HG02973 (cell line): Measurements from ENCODE around the gene NFE2L3.
"Not testable (repeated sequence)": the region's sequence is repeated elsewhere in the genome, so short reads cannot be mapped to it uniquely, and the experiment has no call there.

Experiments used
- ATAC-seq: cut with Tn5 transposase; IDR thresholded peaks from one replicate; pipeline ENCODE4 v1.9.1; 2021; ENCODE audit warnings: moderate library complexity; ENCODE audit not compliant: unreplicated experiment

The NFE2L3 gene

GRCh38 chr7:26151953-26152781 is at the start of gene NFE2L3:
TSS of gene NFE2L3 (plus strand) at chr7:26152198. CDS start at chr7:26152499, 301 bp downstream.
- peak; percentile 59 for ATAC-seq

GRCh38 chr7:26103596-26103995 is 48.4 kb upstream of the NFE2L3 start:
- ATAC-seq, result no peak

DNA sequence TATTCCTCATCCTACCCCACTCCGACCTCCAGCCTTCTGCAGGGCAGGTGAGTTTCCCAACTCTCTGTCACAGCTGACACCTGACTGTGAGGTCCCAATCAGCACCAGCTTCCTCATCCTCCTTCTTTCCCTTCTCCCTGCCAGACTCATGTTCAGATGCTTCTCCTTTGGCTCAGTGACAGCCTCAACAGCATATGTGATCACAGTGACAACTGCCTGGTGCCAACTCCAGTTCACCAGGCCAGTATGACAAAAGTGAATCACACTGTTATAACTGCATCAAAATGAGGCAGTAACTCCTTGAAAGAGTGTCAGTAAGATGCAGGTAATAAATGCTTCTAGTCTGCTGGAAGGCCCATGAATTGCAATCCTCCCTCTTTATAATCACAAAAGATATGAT is 46.8 kb upstream of the NFE2L3 start:
- ATAC-seq, result no peak

DNA sequence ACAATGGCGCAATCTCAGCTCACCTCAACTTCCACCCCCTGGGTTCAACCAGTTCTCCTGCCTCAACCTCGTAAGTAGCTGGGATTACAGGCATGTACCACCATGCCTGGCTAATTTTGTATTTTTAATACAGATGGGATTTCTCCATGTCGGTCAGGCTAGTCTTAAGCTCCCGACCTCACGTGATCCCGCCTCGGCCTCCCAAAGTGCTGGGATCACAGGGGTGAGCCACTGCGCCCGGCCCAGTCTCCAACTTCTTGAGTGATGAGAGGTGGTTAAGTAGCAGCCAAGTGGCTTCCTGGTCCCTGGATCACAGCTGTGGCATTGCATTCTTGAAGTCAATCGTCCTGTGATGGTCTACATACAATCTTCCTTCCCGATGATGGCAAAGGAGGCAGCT is 46.1 kb upstream of the NFE2L3 start:
- ATAC-seq, result no peak

DNA sequence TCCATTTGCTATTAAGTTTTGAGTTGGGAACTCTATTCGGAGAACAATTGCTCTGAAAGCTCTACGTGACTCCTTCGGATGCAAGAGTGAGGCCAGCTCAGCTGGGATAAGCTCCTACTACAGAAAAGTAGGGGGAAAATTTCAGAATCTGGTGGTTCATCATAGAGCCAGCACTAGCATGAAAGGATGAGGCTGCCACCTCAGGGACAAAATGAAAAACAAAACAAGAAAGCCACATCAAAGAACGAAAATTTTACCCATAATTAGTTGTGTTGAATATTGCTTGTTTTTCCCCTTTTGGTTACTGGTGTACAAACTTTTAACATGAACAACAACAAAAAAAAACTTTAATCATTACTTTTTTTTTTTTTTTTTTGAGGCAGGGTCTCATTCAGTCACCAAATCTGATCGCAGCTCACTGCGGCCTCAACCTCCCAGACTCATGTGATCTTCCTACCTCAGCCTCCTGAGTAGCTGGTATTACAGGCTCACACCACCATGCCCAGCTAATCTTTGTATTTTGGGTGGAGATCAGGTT is 39.7 kb upstream of the NFE2L3 start:
- ATAC-seq, result no peak

GRCh38 chr7:26115650-26116049 is 36.3 kb upstream of the NFE2L3 start:
- no peak for ATAC-seq

DNA sequence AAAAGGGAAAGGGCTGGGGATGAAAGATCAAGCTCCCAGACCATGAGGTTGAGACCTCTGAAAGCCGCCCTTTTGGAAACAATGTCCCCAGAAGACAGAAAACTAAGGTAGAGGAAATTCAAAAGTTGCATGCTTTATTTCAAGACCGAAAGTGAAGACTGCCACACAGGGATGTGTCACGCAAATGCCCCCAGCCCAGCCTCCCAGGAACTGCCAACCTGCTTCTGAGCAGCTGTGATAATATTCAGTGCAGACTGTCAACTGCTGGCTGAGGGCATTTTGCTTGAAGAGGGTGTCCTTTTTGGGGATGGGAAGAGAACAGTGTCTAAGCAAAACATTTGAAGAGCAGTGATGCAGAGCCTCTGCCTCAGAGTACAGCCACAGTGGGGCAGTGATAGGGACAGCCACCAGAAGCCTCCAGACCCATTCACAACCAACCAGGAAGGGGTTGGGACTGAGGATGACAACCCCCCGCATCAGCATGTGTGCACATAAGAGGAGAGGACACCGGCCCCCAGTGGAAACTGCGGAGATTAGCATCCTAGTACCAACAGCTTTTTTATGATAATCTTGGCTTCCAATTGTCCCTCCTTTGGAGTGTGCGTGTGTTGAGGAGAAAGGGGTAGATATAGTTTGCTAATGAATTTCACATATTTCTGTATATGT is 34.7 kb upstream of the NFE2L3 start:
- ATAC-seq, result no peak

DNA sequence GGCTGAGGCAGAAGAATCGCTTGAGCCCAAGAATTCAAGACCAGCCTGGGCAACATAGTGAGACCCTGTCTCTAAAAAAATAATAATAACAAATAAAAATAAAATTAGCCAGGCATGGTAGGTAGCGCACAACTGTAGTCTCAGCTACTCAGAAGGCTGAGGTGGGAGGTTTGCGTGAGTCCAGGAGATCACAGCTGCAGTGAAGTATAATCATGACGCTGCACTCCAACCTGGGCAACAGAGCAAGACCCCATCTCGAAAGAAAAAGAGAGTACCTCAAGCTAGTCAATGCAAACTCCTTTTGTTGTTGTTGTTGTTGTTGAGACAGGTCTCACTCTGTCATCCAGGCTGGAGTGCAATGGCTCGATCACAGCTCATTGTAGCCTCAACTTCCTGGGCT is 34.0 kb upstream of the NFE2L3 start:
- no peak for ATAC-seq

DNA sequence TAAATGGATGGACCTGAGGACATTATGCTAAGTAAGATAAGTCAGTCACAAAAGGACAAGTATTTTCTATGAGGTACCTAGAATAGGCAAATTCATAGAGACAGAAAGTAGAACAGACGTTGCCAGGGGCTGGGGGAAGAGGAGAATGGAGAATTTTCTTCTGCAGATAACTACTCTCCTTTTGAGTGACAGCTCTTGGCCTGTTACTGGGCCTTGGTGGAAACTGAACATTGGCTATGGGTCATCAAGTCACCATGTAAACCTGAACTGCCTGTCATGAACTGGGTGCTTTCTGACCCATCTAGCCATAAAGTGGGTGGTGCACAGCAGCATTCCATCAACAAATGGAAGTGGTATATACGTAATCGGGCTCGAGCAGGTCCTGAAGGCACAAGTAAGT is 29.3 kb upstream of the NFE2L3 start:
- no peak for ATAC-seq

GRCh38 chr7:26124775-26125174 is 27.2 kb upstream of the NFE2L3 start:
- not testable (repeated sequence) for ATAC-seq

- ATAC-seq, result no peak
Observed at GRCh38 chr7:26127411-26127810, 24.6 kb upstream of the NFE2L3 start.

DNA sequence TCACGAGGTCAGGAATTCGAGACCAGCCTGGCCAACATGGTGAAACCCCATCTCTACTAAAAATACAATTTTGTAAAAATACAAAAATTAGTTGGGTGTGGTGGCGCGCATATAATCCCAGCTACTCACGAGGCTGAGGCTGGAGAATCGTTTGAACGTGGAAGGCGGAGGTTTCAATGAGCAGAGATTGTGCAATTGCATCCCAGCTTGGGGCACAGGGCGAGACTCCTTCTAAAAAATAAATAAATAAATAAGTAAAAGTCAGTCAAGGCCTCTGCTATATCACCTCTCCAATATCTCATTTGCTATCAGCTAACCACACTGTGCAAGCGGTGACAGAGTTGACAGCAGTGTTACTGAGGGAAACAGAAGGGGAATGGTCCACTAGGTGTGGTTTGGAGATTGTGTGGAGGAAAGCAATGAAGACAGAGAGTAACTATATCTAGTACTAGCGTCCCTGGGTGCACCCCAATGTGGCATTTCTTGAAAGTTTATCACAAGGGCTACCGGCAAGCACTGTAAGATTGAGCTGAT is 20.9 kb upstream of the NFE2L3 start:
- ATAC-seq, result no peak

GRCh38 chr7:26135076-26135475 is 16.9 kb upstream of the NFE2L3 start:
- no peak for ATAC-seq

GRCh38 chr7:26135551-26135950 is 16.4 kb upstream of the NFE2L3 start:
- ATAC-seq, result no peak

GRCh38 chr7:26136831-26137230 is 15.2 kb upstream of the NFE2L3 start:
- no peak for ATAC-seq

DNA sequence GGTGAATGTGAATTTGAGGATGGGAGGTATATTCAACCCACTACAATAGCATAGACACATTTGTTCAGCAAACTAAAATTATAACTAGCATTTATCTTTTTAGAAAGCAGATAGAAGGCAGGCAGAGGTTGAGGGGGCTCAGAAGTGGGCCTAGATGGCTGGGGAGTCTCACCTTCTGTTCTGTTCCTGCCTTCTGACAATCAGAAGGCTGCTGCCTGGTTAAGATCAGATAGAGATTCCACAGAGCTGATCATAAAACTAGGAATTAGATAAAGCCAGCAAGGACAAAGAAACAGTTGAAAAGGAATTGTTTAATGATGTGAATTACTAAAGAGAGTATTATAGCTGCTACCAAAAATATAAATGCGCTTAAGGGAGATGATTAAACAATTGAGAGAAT is 11.6 kb upstream of the NFE2L3 start:
- no peak for ATAC-seq

GRCh38 chr7:26141077-26141476 is 10.9 kb upstream of the NFE2L3 start:
- no peak for ATAC-seq

GRCh38 chr7:26143298-26144048 is 8.5 kb upstream of the NFE2L3 start:
- ATAC-seq, result no peak

GRCh38 chr7:26144184-26145080 is 7.6 kb upstream of the NFE2L3 start:
- no peak for ATAC-seq

DNA sequence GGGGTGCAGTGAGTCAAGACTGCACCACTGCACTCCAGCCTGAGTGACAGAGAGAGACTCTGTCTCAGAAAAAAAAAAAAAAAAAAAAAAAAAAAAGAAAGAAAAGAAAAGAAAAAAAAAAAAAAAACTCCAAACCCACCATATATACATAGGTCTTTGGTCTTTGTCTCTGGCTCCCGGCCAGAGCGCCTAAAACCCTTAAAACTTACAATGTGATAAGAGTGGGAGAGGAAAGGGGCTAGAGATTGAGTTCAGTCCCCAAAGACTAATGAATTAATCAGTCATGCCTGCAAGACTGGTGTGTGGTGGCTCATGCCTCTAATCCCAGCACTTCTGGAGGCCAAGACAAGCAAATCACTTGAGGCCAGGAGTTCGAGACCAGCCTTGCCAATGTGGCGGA is 6.8 kb upstream of the NFE2L3 start:
- ATAC-seq, result no peak
